GM06990 (cell line): ENCODE results near the gene TRIM3.

Source experiments
- DNase-seq: peaks from one replicate; pipeline ENCODE4 v3.0.0-alpha.2; 2011; ENCODE audit not compliant: insufficient read length; ENCODE audit errors: extremely low read depth
- H3K27me3 ChIP-seq: replicated peaks from 2 replicates; pipeline ENCODE4 v1.6.0; 2011; ENCODE audit warnings: low read length; ENCODE audit not compliant: control insufficient read depth, insufficient read depth
- H3K36me3 ChIP-seq: 2 replicates; pipeline ENCODE4 v1.5.1; 2011; ENCODE audit warnings: low read length; ENCODE audit not compliant: control insufficient read depth, insufficient read depth
- H3K4me3 ChIP-seq: replicated peaks from 2 replicates; pipeline ENCODE4 v1.5.1; 2011; ENCODE audit warnings: low read depth, mild to moderate bottlenecking, control low read depth, low read length
- TF ChIP-seq, protein P1 (sequence below): IDR thresholded peaks from 2 replicates; pipeline ENCODE4 v1.5.1; 2011; ENCODE audit warnings: low read length, control low read depth, mild to moderate bottlenecking, inconsistent platforms; ENCODE audit not compliant: insufficient read depth, poor library complexity, severe bottlenecking

The TRIM3 gene

DNA sequence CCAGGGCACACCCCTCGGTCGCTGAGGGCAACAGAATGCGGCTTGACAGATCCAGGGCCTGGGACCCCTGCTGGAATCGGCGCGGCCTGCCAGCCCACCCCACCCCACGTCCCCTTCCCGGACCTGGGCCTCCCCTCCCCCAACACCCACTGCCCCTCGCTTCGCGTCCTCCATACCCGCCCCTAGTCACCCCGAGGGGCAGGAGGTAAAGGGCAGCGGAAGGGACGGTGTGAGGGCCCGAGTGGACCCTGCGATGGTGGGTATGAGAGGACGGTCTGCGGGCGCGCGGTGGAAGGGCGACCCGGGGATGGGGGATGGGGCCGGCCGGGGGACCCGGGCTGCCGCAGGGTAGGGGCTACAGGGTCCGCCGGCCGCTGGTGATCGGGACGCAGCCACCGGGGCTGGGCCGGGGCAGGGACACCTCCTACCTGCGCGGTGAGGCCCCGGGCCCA is 55.2 kb downstream of the TRIM3 start:
- DNase-seq: no peak
- peaks cover 2% of the 10 kb centered on the region for H3K27me3 ChIP-seq
- TF ChIP-seq, protein P1, sequence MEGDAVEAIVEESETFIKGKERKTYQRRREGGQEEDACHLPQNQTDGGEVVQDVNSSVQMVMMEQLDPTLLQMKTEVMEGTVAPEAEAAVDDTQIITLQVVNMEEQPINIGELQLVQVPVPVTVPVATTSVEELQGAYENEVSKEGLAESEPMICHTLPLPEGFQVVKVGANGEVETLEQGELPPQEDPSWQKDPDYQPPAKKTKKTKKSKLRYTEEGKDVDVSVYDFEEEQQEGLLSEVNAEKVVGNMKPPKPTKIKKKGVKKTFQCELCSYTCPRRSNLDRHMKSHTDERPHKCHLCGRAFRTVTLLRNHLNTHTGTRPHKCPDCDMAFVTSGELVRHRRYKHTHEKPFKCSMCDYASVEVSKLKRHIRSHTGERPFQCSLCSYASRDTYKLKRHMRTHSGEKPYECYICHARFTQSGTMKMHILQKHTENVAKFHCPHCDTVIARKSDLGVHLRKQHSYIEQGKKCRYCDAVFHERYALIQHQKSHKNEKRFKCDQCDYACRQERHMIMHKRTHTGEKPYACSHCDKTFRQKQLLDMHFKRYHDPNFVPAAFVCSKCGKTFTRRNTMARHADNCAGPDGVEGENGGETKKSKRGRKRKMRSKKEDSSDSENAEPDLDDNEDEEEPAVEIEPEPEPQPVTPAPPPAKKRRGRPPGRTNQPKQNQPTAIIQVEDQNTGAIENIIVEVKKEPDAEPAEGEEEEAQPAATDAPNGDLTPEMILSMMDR: no peak
- H3K36me3 ChIP-seq: no peaks in the 10 kb centered on the region
- peak overlapping the region; percentile 67 for H3K4me3 ChIP-seq

DNA sequence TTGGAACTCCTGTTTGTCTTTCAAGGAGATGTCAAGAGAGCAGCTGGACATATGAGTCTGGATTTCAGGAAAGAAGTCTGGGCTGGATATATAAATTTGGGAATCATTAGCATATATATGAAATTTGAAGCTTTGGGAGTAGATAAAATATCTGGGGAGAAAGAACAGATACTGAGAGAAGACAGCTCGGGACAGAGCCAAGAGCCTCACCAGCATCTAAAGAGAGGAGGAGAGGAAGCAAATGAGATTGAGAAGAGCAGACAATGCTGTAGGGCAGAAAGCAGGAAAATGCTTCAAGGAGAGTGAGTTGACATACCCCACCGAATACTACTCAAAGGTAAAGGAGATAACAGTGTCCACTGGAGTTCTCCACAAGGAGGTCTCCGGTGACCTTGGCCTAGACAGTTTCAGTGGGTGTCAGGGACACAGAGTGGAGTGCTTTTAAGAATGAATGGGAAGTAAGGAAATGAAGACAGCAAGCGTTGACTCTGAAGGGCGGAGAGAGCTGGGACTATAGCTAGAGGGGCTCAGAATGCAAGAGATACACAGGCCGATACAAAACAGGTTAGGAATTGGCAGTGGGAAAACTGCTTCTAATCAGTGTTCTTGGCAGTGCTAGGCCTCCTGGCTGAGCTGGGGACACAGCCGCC is 55.7 kb downstream of the TRIM3 start:
- TF ChIP-seq, protein P1: no peak
- Histone ChIP-seq H3K27me3 (peaks cover 2% of the 10 kb centered on the region), H3K4me3 (no peak overlapping the region), H3K36me3 (no peaks in the 10 kb centered on the region)
- DNase-seq: no peak

DNA sequence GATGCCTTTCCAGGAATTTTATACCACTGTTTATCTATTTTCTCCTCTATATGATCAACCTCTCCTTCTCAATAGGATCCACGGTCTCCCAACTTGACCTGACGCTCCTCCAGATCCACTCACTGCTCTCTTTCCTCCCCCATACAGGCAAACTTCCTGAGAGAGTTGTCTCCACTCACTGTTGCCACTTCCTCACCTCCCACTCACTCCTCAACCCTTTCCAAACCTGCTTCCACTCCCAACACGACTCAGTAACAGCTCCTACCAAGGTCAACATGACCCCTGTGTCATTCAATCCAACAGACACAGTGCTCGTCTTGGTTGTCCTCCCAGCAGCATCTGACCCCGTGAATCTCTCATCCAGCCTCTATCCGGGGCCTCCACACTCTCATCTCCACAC is 57.9 kb downstream of the TRIM3 start:
- Histone ChIP-seq H3K4me3 (no peak overlapping the region), H3K36me3 (no peaks in the 10 kb centered on the region), H3K27me3 (peaks cover 2% of the 10 kb centered on the region)
- TF ChIP-seq, protein P1: no peak
- DNase-seq: no peak

DNA sequence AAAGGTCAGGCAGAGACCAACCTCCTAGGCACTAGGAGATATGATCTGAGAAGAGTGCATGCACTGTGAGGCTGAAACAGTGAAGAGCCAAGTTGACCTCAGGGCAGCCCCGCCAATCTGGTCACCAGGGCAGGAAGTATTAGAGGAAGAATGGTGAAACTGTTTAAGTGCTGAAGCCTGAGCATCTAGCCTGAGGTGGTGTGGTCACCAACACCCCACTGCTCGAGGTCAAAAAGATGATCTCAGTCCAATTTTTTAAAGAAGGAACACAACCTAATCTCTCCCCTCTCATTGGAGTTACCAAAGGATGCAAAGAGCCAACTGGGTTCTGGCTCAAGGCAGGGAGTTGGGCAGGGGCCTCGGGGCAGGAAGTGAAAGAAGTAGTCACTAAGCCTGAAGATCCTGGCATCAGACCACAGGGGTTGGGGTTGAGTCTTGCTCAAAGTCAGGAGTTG is 58.8 kb downstream of the TRIM3 start:
- no peak overlapping the region for H3K4me3 ChIP-seq
- peaks cover 2% of the 10 kb centered on the region for H3K27me3 ChIP-seq
- TF ChIP-seq, protein P1: no peak
- DNase-seq: no peak
- H3K36me3 ChIP-seq: no peaks in the 10 kb centered on the region

DNA sequence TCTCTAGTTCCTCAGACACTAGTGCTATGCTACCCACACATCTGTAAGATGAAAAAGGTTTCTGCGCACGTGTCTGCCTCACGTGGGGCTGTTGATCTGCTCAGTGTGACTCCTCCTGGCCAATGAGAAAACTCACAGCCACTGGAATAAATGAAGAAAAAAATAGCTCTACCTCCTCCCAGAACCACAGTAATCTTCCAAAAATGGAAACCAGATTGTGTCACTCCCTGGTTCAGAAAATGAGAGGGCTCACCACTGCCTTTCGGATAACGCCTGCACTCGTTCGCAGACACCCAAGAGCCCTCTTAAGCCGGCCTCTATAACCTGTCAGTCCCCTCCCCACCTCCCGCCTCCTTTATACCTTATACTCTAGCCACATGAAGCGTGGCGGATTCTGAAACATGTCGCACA is 59.9 kb downstream of the TRIM3 start:
- H3K36me3 ChIP-seq: no peaks in the 10 kb centered on the region
- no peak overlapping the region for H3K4me3 ChIP-seq
- TF ChIP-seq, protein P1: no peak
- no peak for DNase-seq
- H3K27me3 ChIP-seq: peaks cover 2% of the 10 kb centered on the region

DNA sequence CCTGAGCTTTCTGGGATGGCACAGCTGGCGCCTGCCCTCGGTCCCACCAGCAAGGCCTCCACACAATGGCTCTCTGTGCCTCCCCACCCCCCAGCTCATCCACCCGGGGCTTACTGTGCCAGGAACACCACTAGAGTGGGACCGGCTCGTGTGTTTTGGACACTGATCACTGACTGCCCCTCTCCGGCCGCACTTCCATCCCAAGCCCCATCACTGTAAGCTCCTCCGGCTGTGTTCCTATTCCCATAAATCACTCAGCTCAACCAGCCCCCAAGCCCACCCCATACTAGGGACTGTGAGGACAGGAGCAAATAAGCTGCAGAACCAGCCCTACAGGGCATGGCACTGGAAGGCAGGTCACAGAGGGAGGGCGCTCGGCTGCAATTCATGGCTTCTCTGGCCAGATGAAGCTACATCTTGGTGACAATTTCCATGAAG is 62.1 kb downstream of the TRIM3 start:
- H3K27me3 ChIP-seq: no peaks in the 10 kb centered on the region; the same call in 1 of the 2 replicates
- no peak overlapping the region for H3K4me3 ChIP-seq
- no peaks in the 10 kb centered on the region for H3K36me3 ChIP-seq
- no peak for DNase-seq
- TF ChIP-seq, protein P1: no peak
